Duodenal mucosa (tissue), 2 donors: Measurements from ENCODE around the gene WWP2.
"Not testable (repeated sequence)": the region's sequence is repeated elsewhere in the genome, so short reads cannot be mapped to it uniquely, and the experiment has no call there.

Source experiments
- H3K27ac ChIP-seq: one replicate; pipeline ENCODE4 v1.7.0; 2013; ENCODE audit warnings: low read depth, low read length
- H3K27me3 ChIP-seq, 2 donors: one replicate each; pipeline ENCODE4 v1.7.0; 2013; ENCODE audit warnings: low read length in 2 of 2, control low read depth in 1 of 2; ENCODE audit not compliant: insufficient read depth in 2 of 2, control insufficient read depth in 1 of 2
- H3K36me3 ChIP-seq, 2 donors: one replicate each; pipeline ENCODE4 v1.7.0; 2013; ENCODE audit warnings: low read length in 2 of 2, control low read depth in 1 of 2; ENCODE audit not compliant: insufficient read depth in 2 of 2, control insufficient read depth in 1 of 2
- H3K4me1 ChIP-seq, 2 donors: one replicate each; pipeline ENCODE4 v1.7.0; 2013; ENCODE audit warnings: low read length in 2 of 2, control low read depth in 1 of 2; ENCODE audit not compliant: insufficient read depth in 2 of 2, control insufficient read depth in 1 of 2
- H3K4me3 ChIP-seq, 2 donors: one replicate each; pipeline ENCODE4 v1.7.0; 2013; ENCODE audit warnings: low read length in 2 of 2, low read depth in 1 of 2
- H3K9ac ChIP-seq, 2 donors: one replicate each; pipeline ENCODE4 v1.7.0; 2013; ENCODE audit warnings: low read length in 2 of 2, low read depth in 1 of 2
- H3K9me3 ChIP-seq, 2 donors: one replicate each; pipeline ENCODE4 v1.7.0; 2013; ENCODE audit warnings: low read length in 2 of 2, control low read depth in 1 of 2; ENCODE audit not compliant: control insufficient read depth in 1 of 2

WWP2 gene

GRCh38 chr16:69745959-69746358 lies 16.2 kb upstream of the WWP2 start:
- Histone ChIP-seq H3K4me3 (no peak overlapping the region), H3K9me3 (no peaks in the 10 kb centered on the region), H3K27me3 (no peaks in the 10 kb centered on the region), H3K27ac (no peak overlapping the region), H3K4me1 (peaks cover 12 to 13% of the 10 kb centered on the region in 2 donors), H3K9ac (no peak overlapping the region), H3K36me3 (peaks cover 40 to 85% of the 10 kb centered on the region in 2 donors)

- Histone ChIP-seq H3K9me3 (no peaks in the 10 kb centered on the region), H3K27me3 (no peaks in the 10 kb centered on the region), H3K4me1 (peaks cover 4 to 5% of the 10 kb centered on the region in 2 donors), H3K9ac (no peak overlapping the region), H3K4me3 (no peak overlapping the region), H3K36me3 (peaks cover 33 to 83% of the 10 kb centered on the region in 2 donors), H3K27ac (no peak overlapping the region)
Observed at GRCh38 chr16:69747115-69747514, 15.0 kb upstream of the WWP2 start.

- no peak overlapping the region for H3K4me3 ChIP-seq
- H3K36me3 ChIP-seq: peaks cover 27 to 72% of the 10 kb centered on the region in 2 donors
Observed at GRCh38 chr16:69748694-69749345, 13.3 kb upstream of the WWP2 start.

GRCh38 chr16:69754143-69754468 lies 8.0 kb upstream of the WWP2 start:
- no peak overlapping the region for H3K27ac ChIP-seq
- H3K9ac ChIP-seq: peak overlapping the region; percentile 72 to 95

More at GRCh38 chr16:69748694-69749345, 13.3 kb upstream of the WWP2 start:
- no peaks in the 10 kb centered on the region for H3K9me3 ChIP-seq
- no peak overlapping the region for H3K9ac ChIP-seq
- H3K27ac ChIP-seq: no peak overlapping the region
- no peaks in the 10 kb centered on the region for H3K27me3 ChIP-seq
- peaks cover 3 to 8% of the 10 kb centered on the region in 2 donors for H3K4me1 ChIP-seq

GRCh38 chr16:69754469-69755310 lies 7.4 kb upstream of the WWP2 start, which contains the start of gene NOB1:
Gene NOB1 (minus strand): TSS chr16:69754926. CDS start chr16:69754910, 16 bp downstream.
- no peaks in the 10 kb centered on the region for H3K27me3 ChIP-seq

More at GRCh38 chr16:69754143-69754468, 8.0 kb upstream of the WWP2 start:
- H3K4me3 ChIP-seq: peak overlapping the region; percentile 86 to 100
- no peaks in the 10 kb centered on the region for H3K27me3 ChIP-seq
- H3K4me1 ChIP-seq: peaks cover 3 to 8% of the 10 kb centered on the region in 2 donors
- H3K36me3 ChIP-seq: peaks cover 0 to 25% of the 10 kb centered on the region in 2 donors
- no peaks in the 10 kb centered on the region for H3K9me3 ChIP-seq

GRCh38 chr16:69756705-69757104 lies 5.4 kb upstream of the WWP2 start:
- Histone ChIP-seq H3K9me3 (no peaks in the 10 kb centered on the region), H3K4me3 (no peak overlapping the region), H3K27me3 (no peaks in the 10 kb centered on the region), H3K27ac (no peak overlapping the region), H3K9ac (no peak overlapping the region), H3K4me1 (peaks cover 3 to 10% of the 10 kb centered on the region in 2 donors), H3K36me3 (peaks cover 0 to 8% of the 10 kb centered on the region in 2 donors)

More at GRCh38 chr16:69754469-69755310, 7.4 kb upstream of the WWP2 start, which contains the start of gene NOB1:
- H3K36me3 ChIP-seq: peaks cover 0 to 22% of the 10 kb centered on the region in 2 donors
- no peaks in the 10 kb centered on the region for H3K9me3 ChIP-seq
- H3K4me1 ChIP-seq: peaks cover 3 to 8% of the 10 kb centered on the region in 2 donors
- peak within 1 kb of the TSS; percentile 86 to 100 for H3K4me3 ChIP-seq
- H3K27ac ChIP-seq: peak within 1 kb of the TSS; percentile 42
- peak within 1 kb of the TSS; percentile 72 to 95 for H3K9ac ChIP-seq

- not testable (repeated sequence) for H3K9me3 ChIP-seq, H3K27me3 ChIP-seq, H3K27ac ChIP-seq, H3K9ac ChIP-seq, H3K36me3 ChIP-seq, H3K4me3 ChIP-seq
- H3K4me1 ChIP-seq: peaks cover 3 to 14% of the 10 kb centered on the region in 2 donors
Observed at GRCh38 chr16:69757375-69757774, 4.8 kb upstream of the WWP2 start.

- peaks cover 17 to 23% of the 10 kb centered on the region in 2 donors for H3K4me1 ChIP-seq
- H3K27me3 ChIP-seq: no peaks in the 10 kb centered on the region
- peak overlapping the region; percentile 88 for H3K27ac ChIP-seq
- H3K9ac ChIP-seq: peak overlapping the region; percentile 79 to 99
- H3K9me3 ChIP-seq: no peaks in the 10 kb centered on the region
- H3K4me3 ChIP-seq: peak overlapping the region; percentile 99
- H3K36me3 ChIP-seq: no peaks in the 10 kb centered on the region
Observed at GRCh38 chr16:69762814-69763598, 874 bp downstream of the WWP2 start.

- H3K4me1 ChIP-seq: peaks cover 18 to 23% of the 10 kb centered on the region in 2 donors
- no peak overlapping the region for H3K27ac ChIP-seq
- peak overlapping the region; percentile 79 to 99 for H3K9ac ChIP-seq
- H3K27me3 ChIP-seq: no peaks in the 10 kb centered on the region
- H3K9me3 ChIP-seq: no peaks in the 10 kb centered on the region
- peak overlapping the region; percentile 99 for H3K4me3 ChIP-seq
- H3K36me3 ChIP-seq: no peaks in the 10 kb centered on the region
Observed at GRCh38 chr16:69763599-69763942, 1.4 kb downstream of the WWP2 start.
